NCI-H128 (cell line): Measurements from ENCODE around the gene COL26A1.
"Not testable (repeated sequence)": the region's sequence is repeated elsewhere in the genome, so short reads cannot be mapped to it uniquely, and the experiment has no call there.

Source experiments
- DNase-seq: peaks from one replicate; lab custom pipeline; 2025; ENCODE audit not compliant: unreplicated experiment; lab: John Stamatoyannopoulos, UW

COL26A1 gene

DNA sequence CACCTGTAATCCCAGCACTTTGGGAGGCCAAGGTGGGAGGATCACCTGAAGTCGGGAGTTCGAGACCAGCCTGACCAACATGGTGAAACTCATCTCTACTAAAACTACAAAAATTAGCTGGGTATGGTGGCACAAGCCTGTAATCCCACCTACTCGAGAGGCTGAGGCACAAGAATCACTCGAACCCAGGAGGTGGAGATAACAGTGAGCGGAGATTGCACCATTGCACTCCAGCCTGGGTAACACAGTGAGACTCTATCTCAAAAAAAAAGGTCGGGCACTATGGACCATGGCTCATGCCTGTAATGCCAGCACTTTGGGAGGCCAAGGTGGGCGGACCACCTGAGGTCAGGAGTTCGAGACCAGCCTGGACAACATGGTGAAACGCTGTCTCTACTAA, 127.8 kb downstream of the COL26A1 start:
- DNase-seq: not testable (repeated sequence)

DNA sequence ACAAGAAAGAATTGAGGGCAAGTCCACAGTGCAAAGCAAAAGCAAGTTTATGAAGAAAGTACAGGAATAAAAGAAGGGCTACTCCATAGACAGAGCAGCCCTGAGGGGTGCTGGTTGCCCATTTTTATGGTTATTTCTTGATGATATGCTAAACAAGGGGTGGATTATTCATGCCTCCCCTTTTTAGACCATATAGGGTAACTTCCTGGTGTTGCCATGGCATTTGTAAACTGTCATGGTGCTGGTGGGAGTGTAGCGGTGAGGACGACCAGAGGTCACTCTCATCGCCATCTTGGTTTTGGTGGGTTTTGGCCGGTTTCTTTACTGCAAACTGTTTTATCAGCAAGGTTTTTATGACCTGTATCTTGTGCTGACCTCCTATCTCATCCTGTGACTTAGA, 128.8 kb downstream of the COL26A1 start:
- DNase-seq: not testable (repeated sequence)

DNA sequence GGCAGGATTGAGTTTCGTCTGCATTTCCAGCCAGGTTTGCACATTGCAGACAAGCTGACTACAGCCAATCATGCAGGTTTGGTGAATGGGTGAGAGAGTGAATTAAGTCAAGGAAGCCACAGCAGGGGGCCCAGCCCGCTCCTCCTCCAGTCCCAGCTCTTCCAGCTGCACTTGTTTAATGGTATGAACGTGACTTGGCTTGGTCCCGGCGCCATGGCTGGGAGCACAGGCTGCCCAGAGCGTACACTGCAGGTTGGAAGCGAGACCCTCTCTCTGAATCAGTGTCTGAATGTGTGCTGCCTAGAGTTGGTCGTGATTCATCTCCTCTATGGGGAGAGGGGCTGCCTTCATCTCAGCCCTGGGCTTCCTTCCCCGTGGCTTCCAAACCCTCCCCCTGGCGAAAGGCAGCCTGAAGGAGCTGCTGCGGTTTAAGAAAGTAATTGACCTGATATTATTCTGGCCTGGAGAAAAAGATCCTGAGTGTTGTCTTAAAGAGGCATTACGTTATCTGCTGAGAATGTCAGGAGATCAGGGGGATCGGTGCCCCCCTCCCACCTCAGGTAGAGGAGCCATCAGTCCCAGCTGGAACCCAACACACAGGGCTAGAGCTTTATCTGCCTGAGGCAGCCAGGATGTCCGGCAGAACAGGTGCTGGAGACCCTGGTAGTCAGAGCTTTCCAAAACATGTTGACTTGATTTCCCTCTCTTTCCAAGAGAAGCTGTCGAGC, 132.1 kb downstream of the COL26A1 start:
- no peak for DNase-seq

DNA sequence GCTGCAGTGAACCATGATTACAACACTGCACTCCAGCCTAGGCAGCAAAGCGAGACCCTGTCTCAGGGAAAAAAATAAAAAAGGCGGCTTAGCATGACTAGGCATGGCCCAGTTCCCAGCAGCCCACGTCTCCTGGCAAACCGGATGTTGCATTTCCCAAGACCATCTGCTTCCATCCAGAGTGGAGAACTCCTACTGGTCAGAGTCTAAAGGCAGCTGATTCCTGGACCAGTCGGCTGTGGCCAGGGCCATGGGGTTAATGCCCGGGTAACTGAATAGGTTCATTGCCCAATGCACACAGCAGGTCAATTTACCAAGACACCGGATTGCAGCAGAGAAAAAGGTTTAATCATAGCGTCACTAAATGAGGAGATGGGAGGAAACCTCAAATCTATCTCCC, 133.3 kb downstream of the COL26A1 start:
- DNase-seq: no peak

DNA sequence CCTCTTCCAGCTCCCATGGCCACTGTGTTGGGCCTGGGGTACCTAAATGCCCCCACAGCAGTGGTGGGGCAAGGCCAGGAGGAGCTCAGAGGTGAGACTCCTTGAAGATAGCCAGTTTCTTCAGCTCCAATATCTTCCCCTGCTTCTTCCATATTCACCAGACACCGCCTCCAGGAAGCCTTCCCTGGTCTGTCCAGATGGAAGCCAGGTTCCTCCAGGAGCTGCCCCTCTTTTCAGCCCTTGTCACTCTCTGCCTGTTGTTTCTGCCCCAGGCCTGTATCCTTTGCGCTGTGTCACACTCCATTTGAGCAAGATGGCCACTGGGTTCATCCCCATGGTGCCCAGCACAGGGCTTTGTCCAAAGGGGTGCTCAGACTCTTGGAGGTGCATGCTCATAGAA, 138.7 kb downstream of the COL26A1 start:
- DNase-seq: no peak

DNA sequence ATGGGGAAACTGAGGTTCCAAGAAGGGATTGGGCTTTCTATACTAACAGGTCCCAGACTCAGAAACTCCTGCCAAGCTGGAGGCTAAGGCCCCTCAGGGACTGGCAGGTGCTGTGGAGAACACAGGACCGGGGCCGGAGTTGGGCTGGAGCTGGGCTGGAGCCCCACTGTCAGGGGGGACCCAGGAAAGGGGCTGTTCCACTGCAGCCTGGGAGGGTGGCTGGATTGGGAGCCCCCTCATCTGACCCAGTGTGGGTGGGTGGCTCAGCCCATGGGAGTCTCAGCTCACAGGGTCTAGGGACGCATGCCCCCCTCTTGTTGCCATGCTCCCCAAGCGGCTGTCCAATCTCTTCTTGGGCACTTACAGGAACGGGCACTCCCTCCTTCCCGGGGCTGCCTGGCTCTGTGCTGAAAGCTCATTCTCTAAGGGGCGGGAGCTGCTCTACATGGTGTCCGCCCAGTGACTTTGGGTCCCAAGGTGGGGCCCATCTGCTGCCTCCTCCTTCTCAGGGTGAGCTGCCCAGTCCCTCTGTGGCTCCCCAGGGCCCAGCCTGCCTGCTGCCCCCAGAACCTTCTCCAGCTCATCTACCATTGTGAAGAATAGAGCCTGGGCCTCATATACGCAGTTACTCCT, 139.9 kb downstream of the COL26A1 start:
- no peak for DNase-seq

DNA sequence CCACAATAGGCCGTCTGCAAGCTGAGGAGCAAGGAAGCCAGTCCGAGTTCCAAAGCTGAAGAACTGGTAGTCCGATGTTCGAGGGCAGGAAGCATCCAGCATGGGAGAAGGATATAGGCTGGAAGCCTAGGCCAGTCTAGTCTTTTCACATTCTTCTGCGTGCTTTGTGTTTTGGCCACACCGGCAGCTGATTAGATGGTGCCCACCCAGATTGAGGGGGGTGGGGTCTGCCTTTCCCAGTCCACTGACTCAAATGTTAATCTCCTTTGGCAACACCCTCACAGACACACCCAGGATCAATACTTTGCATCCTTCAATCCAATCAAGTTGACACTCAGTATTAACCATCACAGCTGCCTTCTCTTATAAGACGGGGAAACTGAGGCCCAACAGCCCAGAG, 142.8 kb downstream of the COL26A1 start:
- not testable (repeated sequence) for DNase-seq

DNA sequence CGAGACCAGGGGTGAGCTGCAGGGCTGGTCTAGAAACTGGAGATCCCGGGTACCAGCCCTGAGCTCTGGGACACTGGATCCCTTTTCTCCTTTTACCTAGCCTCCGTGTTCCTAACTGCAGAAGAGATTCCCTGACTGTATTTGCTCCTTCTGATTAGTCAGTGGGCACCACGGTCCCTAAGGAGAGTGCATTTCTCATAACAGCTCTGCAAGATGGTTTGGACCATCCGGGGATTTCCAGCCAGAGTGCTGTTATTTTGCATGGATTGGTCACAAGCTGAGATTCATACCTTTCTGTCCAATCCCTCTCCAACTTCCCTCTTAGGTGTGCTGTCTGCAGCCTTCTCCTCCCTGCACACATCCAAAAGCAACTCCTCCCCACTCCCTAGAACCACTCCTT, 143.9 kb downstream of the COL26A1 start:
- DNase-seq: no peak

DNA sequence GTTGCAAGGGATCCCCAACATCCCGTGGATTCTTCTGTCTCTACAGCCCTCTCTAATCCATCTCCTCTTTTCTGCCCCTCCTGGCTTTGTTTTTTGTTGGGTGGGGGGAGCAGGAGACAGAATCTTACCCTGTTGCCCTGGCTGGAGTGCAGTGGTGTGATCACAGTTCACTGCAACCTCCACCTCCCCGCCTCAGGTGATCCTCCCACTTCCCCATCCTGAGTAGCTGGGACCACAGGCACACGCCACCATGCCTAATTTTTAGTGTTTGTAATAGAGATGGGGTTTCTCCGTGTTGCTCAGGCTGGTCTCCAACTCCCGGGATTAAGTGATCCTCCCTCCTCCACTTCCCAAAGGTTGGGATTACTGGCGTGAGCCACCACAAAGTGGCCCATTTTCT, 144.7 kb downstream of the COL26A1 start:
- DNase-seq: no peak

DNA sequence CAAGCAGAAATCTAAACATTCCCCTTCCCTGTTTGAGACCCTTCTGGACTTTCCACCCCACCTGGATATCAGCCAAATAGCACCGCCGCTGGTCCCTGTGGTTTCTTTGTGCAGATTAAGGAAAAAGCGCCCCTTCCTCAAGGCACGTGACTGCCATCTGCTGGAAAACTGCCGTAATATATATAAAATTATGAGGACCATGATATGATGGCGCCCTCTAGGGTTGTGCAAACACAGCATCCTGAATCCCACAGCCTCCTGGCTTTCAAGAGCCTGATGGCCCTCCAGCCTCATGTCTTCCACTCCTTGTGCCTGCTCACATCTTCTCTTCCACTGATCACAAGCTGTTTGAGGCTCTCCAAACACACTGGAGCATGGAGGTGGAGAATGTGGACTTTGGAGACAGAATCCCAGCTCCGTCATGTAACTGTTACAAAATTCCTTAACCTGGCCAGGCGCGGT, 145.1 kb downstream of the COL26A1 start:
- DNase-seq: no peak

DNA sequence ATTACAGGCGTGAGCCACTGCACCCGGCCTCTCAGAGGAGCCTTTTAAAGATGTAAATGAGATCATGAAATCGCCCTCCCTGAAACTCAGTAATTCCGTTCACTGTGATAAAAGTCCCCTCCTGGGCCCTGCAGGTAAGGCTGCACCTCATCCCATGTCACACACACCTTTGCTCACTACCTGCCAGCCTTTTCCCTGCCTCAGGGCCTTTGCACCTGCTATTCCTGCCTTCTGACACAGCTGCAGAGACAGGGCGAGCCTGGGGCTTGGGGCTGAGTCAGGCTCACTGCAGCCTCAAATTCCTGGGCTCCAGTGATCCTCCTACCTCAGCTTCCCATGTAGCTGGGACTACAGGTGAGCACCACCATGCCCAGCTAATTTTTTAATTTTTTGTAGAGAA, 147.6 kb downstream of the COL26A1 start:
- DNase-seq: no peak

DNA sequence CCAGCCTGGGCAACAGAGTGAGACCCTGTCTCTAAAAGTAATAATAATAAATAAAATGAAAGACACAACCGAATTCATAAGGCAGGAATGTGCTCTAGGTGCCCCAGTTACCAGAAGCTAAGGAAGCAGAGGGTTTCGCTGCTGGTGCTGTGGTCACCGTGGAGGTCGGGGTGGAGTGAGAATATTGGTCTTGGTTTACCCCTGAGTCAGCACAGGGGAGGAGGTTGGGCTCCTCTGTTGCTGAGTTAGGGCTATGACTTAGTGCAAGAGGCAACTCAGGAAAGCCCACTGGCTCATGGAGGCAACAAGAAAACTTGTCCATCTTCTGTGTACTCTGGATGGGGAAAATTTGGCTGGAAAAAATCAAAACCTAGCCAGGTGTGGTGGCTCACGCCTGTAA, 149.3 kb downstream of the COL26A1 start:
- no peak for DNase-seq

DNA sequence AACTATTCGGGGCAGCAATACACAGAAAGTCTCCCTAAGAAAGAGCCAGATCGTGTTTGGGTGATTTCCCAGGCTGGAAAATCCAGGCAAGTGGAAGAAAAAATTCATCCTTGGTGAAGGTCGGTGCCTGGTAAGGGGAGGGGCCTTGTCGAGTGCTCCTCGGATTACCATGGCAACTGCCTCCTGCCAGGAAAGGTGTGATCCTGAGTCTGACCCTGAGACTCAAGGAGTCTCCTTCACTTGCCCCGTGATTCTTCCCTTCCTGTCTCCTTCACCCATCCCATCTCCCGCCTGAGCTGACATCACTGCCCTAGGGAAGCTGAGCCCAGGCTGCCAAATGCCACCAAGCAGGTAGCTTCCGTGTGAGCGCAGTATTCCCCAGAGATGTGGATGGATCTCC, 154.2 kb downstream of the COL26A1 start:
- no peak for DNase-seq

DNA sequence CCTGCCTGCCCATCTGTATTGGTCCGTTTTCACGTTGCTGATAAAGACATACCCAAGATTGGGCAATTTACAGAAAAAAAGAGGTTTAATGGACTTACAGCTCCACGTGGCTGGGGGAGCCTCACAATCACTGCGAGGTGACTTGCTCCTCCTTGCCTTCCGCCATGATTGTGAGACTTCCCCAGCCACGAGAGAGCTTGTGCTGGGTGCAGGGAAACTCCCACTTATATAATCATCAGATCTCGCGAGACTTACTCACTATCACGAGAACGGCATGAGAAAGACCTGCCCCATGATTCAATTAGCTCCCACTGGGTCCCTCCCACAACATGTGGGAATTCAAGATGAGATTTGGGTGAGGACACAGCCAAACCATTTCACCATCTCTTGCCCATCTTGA, 154.6 kb downstream of the COL26A1 start:
- DNase-seq: no peak

DNA sequence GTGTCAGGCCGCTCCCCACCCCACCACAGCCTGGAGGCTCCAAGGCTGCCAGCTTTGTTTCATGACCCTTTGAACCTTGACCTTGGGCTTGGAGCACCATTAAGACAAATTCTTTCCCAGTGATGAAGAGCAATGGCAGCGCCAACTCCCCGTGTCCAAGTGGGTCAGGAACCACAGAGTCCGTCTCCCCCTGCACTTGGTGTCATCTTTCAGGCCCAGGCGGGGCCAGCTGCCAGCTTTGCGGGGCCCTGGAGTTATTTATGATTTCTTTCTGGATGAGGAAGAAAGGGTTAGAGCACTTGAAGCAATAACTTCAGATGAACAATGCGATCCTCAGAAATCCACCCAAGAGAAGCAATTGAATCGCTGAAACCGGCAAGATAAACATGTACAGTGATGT, 155.7 kb downstream of the COL26A1 start:
- no peak for DNase-seq

DNA sequence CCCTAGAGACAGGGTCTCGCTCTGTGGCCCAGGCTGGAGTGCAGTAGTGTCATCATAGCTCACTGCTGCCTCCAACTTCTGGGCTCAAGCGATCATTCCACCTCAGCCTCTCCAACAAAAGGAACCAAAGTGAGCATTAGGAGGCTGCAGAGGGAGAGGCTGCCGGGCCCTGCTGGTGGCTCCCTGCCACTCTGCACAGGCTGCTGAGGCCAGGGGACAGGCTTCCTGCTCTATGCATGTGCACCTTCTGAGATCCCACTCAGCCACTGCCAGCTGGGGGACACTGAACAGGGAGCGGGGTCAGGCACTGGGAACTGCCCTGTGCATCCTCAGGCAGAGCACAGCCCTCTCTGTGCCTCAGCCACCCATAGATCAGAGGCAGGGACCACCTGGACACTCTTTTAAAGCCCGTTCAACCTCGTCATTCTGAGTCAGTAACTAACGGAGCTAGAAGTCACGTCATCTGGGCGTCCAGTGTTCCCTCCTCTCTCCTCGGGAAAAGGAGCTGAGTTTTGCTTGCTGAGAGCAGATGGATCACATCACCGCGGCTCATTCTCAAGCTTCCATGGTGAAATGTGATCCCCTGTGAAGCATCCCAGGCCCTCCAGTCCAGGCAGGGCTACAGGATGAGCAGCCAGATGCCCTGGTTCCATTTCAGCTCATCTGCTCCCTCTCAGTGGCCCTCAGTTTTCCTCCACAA, 156.8 kb downstream of the COL26A1 start:
- DNase-seq: no peak

DNA sequence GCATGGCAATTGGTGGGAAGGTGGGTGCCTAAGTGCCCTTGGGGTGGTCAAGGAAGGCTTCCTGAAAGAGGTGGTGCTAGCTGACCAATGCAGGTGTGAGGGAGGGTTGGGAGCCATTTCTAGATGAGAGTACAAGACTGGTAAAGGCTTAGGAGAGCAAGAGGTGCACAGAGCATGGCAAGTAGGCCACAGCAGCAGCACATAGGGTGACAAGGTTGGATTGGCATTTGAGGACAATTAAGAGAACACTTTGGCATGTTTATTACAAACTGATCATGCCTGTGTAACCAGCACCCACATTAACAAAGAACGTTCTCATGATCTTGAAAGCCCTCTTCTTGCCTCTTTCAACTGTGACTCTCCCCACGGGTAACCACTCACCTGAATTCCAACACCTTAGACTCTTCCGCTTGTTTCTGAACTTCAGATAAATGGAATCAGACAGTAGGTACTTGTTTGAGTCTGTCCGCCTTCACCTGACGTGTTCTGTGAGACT, 158.8 kb downstream of the COL26A1 start:
- no peak for DNase-seq

DNA sequence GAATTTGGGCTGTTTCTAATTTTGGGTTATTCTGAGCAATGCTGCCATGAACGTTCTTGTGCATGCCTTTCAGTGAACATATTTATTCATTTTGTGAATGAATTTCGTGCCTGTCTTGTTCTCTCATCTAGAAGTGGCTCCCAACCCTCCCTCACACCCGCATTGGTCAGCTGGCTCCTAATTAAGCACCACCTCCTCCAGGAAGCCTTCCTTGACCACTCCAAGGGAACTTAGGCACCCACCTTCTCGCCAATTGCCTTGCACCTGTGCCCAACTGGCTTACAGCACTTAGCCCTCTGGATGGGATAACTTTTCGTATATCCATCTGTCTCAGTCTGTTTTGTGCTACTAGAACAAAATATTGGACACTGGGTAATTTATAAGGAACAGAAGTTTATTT, 159.3 kb downstream of the COL26A1 start:
- no peak for DNase-seq

DNA sequence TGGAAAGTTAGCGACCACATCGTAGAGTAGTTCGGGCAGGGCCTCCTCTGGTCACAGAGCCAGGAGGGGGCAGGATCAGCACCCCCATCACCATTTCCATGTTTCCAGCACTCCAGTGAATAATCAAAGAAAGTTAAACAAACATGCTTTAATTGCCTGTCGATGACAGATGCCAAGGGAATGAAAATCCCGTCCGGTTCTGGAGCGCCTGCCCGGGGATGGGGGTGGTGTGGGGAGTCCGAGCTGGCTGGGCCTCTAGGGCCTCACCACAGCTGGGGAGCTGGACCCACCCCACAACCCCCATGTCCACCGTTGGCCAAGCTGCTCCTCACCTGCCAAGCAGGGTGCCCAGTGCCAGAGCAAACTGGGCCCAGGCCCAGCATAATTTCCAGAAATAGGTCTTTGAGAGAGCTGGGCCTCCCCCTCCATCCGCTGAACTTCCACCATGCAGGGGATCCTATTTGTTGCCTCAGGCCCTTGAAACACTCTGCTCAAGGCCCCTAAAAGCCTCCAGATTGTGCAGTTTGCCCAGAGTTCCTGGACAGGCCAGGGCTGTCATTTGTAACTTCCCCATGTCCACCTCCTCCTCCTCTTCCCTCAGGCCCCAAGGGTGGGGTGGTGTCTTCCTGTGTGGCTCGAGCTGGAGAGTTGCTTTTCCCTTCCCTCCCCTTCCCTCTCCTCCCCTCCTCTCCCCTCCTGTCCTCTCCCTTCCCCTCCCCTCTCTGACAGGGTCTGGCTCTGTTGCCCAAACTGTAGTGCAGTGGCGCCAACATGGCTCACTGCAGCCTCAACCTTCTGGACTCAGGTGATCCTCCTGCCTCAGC, 165.4 kb downstream of the COL26A1 start:
- no peak for DNase-seq

DNA sequence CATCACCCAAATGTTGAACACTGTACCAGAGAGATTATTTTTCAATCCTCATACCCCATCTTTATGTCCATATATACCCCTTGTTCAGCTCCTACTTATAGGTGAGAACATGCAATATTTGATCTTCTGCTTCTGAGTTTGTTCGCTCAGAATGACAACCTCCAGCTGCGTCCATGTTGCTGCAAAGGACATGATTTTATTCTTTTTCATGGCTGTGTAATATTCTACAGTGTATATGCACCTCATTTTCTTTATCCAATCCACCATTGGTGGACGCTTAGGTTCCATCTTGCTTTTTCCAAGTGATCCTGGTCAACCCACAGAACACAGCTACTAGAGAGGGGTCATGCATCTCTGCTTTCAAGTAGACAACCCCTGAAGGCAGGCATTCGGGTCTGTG, 166.9 kb downstream of the COL26A1 start:
- no peak for DNase-seq

DNA sequence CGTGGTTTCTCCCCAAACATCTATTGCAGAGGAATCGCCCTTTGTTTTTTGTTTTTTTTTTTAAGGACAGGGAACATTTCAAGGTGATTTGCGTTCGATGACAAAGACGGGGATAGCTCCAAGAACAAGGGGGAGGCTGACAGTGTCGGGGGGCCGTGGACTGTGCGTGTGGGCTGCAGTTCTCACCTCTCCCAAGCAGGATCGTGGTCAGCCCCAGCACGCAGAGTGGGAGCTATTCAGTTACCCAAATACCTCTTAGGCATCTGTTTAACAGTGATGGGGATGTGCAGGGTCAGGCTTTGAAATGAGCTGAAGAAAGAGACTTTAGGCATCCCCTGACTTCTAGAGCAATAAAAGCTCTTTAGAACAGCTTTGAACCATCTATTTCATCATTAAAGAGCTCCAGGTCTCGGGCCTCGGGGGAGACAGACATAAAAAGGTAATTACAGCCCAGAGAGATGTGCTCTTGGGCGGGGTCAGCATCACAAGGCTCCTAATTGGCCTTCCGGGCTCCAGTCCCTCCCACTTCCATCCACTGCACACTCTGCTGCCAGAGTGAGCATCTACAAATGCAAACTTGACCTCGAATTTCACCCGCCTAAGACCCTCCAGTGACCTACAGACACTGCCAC, 169.2 kb downstream of the COL26A1 start:
- no peak for DNase-seq
